Spleen (tissue), 3 donors: ENCODE data around the gene PTGFR.

ENCODE experiments used
- POLR2A ChIP-seq, 3 donors: fragments of 450-650 bp; IDR thresholded peaks; one replicate each; pipeline ENCODE4 v1.5.1; 2017; ENCODE audit warnings: antibody characterized with exemption in 3 of 3, mild to moderate bottlenecking in 1 of 3
- POLR2AphosphoS5 ChIP-seq, 3 donors: sonication (generic); formaldehyde crosslinking; IDR thresholded peaks; one replicate each; pipeline ENCODE4 v1.5.1; 2017; ENCODE audit warnings: antibody characterized with exemption in 3 of 3

GRCh38 chr1:78587211-78587610 is 96.4 kb downstream of the PTGFR start:
- TF ChIP-seq POLR2A (IDR thresholded peaks at IDR 0.05) (no peak), POLR2AphosphoS5 (IDR thresholded peaks at IDR 0.05) (no peak)
